H1 (cell line): Measurements from ENCODE around the gene MSH5. TPM values are rescaled to one million over a fixed set of nuclear protein-coding genes. Genes with fewer than 3 reads are reported as not detected.

Source experiments
- ASH2L ChIP-seq: fragments of 200-600, 300-600 bp; sonication (generic); IDR thresholded peaks from one replicate; pipeline ENCODE4 v1.7.1; 2017; ENCODE audit warnings: low read length
- CTCF ChIP-seq, 3 experiments: IDR thresholded peaks; 1 replicate in 2 of 3; 2 replicates in 1 of 3; pipeline versions ENCODE4 v1.5.1 to v1.6.1; 2011; ENCODE audit warnings: low read length in 3 of 3, mild to moderate bottlenecking in 3 of 3, inconsistent platforms in 2 of 3, low read depth in 1 of 3, moderate library complexity in 1 of 3; ENCODE audit not compliant: insufficient read depth in 1 of 3; ENCODE audit errors: control extremely low read depth in 1 of 3
- JUN ChIP-seq: IDR thresholded peaks from 2 replicates; pipeline ENCODE4 v1.6.1; 2011; ENCODE audit warnings: low read depth, mild to moderate bottlenecking, improper control_type of control experiment, low read length
- PHF8 ChIP-seq: fragments of 200-600 bp; sonication (generic); conservative IDR thresholded peaks from 2 replicates; pipeline ENCODE4 v1.7.1; 2012; ENCODE audit warnings: low read depth, mild to moderate bottlenecking, inconsistent platforms, low read length, moderate library complexity
- POU5F1 ChIP-seq: IDR thresholded peaks from 2 replicates; pipeline ENCODE4 v1.6.1; 2011; ENCODE audit warnings: low read depth, mild to moderate bottlenecking, low read length, moderate library complexity
- RXRA ChIP-seq: IDR thresholded peaks from 2 replicates; pipeline ENCODE4 v1.6.1; 2011; ENCODE audit warnings: low read depth, mild to moderate bottlenecking, low read length, moderate library complexity; ENCODE audit not compliant: insufficient read depth
- SAP30 ChIP-seq: fragments of 300-600 bp; sonication (generic); IDR thresholded peaks from 2 replicates; pipeline ENCODE4 v1.7.1; 2012; ENCODE audit warnings: low read length, moderate library complexity, mild to moderate bottlenecking, inconsistent platforms; ENCODE audit not compliant: insufficient read depth, insufficient replicate concordance
- SRF ChIP-seq: IDR thresholded peaks from 2 replicates; pipeline ENCODE4 v1.6.1; 2011; ENCODE audit warnings: mild to moderate bottlenecking, low read depth, low read length, moderate library complexity
- polyA plus RNA-seq, 7 experiments: library from polyadenylated mRNA; depleted of rRNA in 3 of 7; stranded (reverse) in 5 of 7; unstranded in 2 of 7; fragments of >200 nt in 5 of 7; fragments of 200-250 nt in 2 of 7; gene quantifications; 1 replicate in 5 of 7; 2 replicates in 1 of 7; 4 replicates in 1 of 7; pipeline versions ENCODE4 v1.2.1 to v1.2.3, GENCODE V29; 2011 to 2013; ENCODE audit warnings: missing spikeins in 2 of 7, mixed read lengths in 2 of 7
- total RNA-seq: library from RNA; stranded (reverse); fragmentation: NEBNext Ultra II Directional; extraction: Animal tissue kit (Norgen Biotek cat#: 25700); gene quantifications from 2 replicates; pipeline ENCODE4 v1.2.1, GENCODE V29; 2021

Gene MSH5
- total and polyA plus RNA-seq, 2 of the 8 experiments (the other 6 are each of a cell fraction or from before 2014, with no cell fraction given), result 25.3 to 26.5 TPM

GRCh38 chr6:31701666-31702404 is 38.0 kb upstream of the MSH5 start (continued):
- TF ChIP-seq RXRA (no peak), CTCF (IDR thresholded peaks at IDR 0.05; ENCODE audit: control extremely low read depth in 1 of 3, insufficient read depth in 1 of 3, low read depth in 1 of 3, low read length in 3 of 3) (no peak), ASH2L (no peak), PHF8 (no peak), POU5F1 (no peak), JUN (no peak), SAP30 (no peak), SRF (no peak)
